Muscle layer of colon (tissue), 2 donors: Measurements from ENCODE around the gene XPO6.

Experiments
- H3K27ac ChIP-seq: one replicate; pipeline ENCODE4 v1.7.0; 2013; ENCODE audit warnings: low read depth, mild to moderate bottlenecking, low read length, moderate library complexity
- H3K27me3 ChIP-seq, 2 donors: one replicate each; pipeline ENCODE4 v1.7.0; 2013; ENCODE audit warnings: low read length in 2 of 2, mild to moderate bottlenecking in 2 of 2; ENCODE audit not compliant: insufficient read depth in 2 of 2, control insufficient read depth in 1 of 2
- H3K36me3 ChIP-seq: one replicate; pipeline ENCODE4 v1.7.0; 2013; ENCODE audit warnings: mild to moderate bottlenecking, low read length; ENCODE audit not compliant: insufficient read depth
- H3K4me1 ChIP-seq: one replicate; pipeline ENCODE4 v1.7.0; 2013; ENCODE audit warnings: mild to moderate bottlenecking, low read length; ENCODE audit not compliant: insufficient read depth
- H3K4me3 ChIP-seq, 2 donors: one replicate each; pipeline ENCODE4 v1.7.0; 2013; ENCODE audit warnings: low read length in 2 of 2, low read depth in 1 of 2, mild to moderate bottlenecking in 1 of 2, moderate library complexity in 1 of 2
- H3K9ac ChIP-seq: one replicate; pipeline ENCODE4 v1.7.0; 2013; ENCODE audit warnings: low read length
- H3K9me3 ChIP-seq: one replicate; pipeline ENCODE4 v1.7.0; 2013; ENCODE audit warnings: mild to moderate bottlenecking, low read length
- donor health status: abdominal sarcoma.
- donor health status: Adenocarcinoma of cecum.

The XPO6 gene

DNA sequence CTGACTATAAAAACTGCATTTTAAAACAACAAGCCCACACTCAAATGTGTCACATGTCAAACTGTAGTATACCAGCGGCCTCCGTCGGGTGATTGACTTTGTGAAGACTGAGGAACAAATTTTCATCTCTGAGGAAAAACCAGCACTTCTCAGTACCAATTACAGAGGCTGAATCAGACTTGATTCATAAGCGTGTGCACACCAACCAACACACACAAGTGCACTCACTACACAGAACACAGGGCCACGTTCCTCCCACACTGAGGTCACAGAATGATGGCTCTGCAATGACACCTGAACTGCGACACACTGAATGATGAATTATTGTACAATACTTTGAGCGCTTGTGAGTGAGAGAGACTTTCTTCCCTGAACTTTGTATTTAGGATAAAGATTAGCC, 29.6 kb downstream of the XPO6 start:
- Histone ChIP-seq H3K36me3 (peaks cover 6% of the 10 kb centered on the region), H3K4me1 (peaks cover 20% of the 10 kb centered on the region), H3K27me3 (no peaks in the 10 kb centered on the region), H3K4me3 (no peak overlapping the region), H3K9me3 (no peaks in the 10 kb centered on the region), H3K27ac (no peak overlapping the region), H3K9ac (no peak overlapping the region)

DNA sequence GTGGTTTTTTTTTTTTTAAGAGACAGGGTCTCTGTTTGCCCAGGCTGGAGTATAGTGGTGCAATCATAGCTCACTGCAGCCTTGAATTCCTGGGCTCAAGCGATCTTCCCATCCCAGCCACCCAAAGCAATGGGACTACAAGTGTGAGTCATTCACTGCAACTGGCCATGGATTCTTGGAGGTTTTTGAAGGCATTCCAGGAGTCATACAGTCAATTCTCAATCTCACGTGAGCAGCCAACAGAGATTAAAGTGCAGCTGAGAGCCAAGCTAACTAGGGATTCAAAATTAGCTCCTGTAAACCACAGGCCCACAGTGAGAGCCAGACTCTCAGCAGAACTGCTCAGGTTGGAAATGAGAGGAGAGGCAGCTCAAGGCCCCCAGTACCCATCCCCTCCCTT, 30.2 kb downstream of the XPO6 start:
- Histone ChIP-seq H3K27me3 (no peaks in the 10 kb centered on the region), H3K9me3 (no peaks in the 10 kb centered on the region), H3K27ac (no peak overlapping the region), H3K36me3 (peaks cover 6% of the 10 kb centered on the region), H3K4me3 (no peak overlapping the region), H3K9ac (no peak overlapping the region), H3K4me1 (peaks cover 20% of the 10 kb centered on the region)

DNA sequence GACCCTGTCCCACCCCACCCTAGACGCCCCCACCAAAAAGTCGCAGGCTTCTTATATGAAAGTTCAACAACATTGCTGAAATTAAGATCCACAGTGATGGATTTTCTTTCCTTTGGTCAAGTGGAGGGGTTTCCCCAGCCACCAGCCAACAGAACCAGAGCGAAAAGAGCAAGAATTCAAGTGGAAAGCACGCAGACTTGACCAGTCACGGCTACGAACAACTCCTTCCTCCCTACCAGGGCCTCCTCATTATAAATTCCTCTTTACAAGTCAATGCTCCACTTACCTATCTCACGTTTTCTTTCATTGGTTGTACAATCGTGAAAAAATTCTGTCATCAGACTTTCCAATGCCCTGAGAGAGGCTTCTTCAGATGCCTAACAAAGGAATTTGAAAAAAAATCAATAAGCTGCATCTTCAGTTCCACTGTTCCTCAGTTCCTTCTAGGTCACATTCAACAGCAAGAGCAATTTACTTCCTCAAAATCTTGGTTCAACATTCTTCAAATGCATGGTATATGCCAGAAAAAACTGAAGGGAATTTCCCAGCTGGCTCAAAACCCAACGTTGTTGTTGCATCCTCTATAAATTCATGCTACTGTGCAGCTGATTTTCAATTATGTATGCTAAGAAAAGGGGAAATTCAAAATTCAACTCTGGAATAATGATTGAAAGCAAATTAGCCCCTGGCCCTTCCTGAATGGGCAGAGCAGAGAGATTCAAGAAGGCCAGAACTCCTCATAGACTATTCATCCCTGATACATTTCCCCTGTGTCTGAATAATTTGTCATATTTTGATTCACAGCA, 30.9 kb downstream of the XPO6 start:
- Histone ChIP-seq H3K4me3 (no peak overlapping the region), H3K9me3 (no peaks in the 10 kb centered on the region), H3K27me3 (no peaks in the 10 kb centered on the region), H3K9ac (no peak overlapping the region), H3K4me1 (peaks cover 20% of the 10 kb centered on the region), H3K36me3 (peaks cover 7% of the 10 kb centered on the region), H3K27ac (no peak overlapping the region)

- no peak overlapping the region for H3K4me3 ChIP-seq
- H3K9me3 ChIP-seq, result no peaks in the 10 kb centered on the region
Observed at GRCh38 chr16:28179354-28179753, 32.4 kb downstream of the XPO6 start.

GRCh38 chr16:28175715-28176114, 36.0 kb downstream of the XPO6 start:
- Histone ChIP-seq H3K36me3 (peaks cover 31% of the 10 kb centered on the region), H3K27ac (no peak overlapping the region), H3K27me3 (no peaks in the 10 kb centered on the region), H3K9me3 (no peaks in the 10 kb centered on the region), H3K4me3 (no peak overlapping the region), H3K4me1 (no peaks in the 10 kb centered on the region), H3K9ac (no peak overlapping the region)

More at GRCh38 chr16:28179354-28179753, 32.4 kb downstream of the XPO6 start:
- Histone ChIP-seq H3K27ac (no peak overlapping the region), H3K4me1 (peaks cover 16% of the 10 kb centered on the region), H3K9ac (no peak overlapping the region), H3K36me3 (peaks cover 19% of the 10 kb centered on the region), H3K27me3 (no peaks in the 10 kb centered on the region)

GRCh38 chr16:28172336-28172735, 39.4 kb downstream of the XPO6 start:
- no peak overlapping the region for H3K9ac ChIP-seq
- no peak overlapping the region for H3K4me3 ChIP-seq
- peaks cover 46% of the 10 kb centered on the region for H3K36me3 ChIP-seq
- no peaks in the 10 kb centered on the region for H3K27me3 ChIP-seq
- no peaks in the 10 kb centered on the region for H3K4me1 ChIP-seq
- no peaks in the 10 kb centered on the region for H3K9me3 ChIP-seq
- no peak overlapping the region for H3K27ac ChIP-seq

DNA sequence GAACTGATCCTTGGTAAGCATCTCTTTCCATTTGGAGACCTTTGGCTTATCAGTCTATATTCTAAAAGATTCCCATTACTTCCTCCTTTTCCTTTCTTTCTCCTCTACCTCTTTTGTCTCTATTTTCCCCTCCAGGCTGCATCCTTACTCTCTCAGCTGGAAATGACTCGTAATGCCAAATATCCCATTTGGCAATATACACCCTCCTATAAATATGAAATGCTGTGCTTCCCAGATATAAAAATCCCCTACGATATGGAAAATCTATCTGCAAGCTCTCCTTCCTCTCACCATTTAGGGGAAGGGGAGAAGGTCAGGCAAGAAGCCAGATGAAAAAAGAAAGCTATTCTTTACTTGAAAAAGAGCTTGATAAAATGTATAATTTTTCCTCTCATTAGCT, 39.9 kb downstream of the XPO6 start:
- H3K27ac ChIP-seq, result no peak overlapping the region
- H3K36me3 ChIP-seq, result peaks cover 50% of the 10 kb centered on the region

GRCh38 chr16:28168991-28169554, 42.7 kb downstream of the XPO6 start:
- Histone ChIP-seq H3K36me3 (peaks cover 49% of the 10 kb centered on the region), H3K4me3 (no peak overlapping the region), H3K9ac (no peak overlapping the region), H3K9me3 (no peaks in the 10 kb centered on the region), H3K27me3 (no peaks in the 10 kb centered on the region), H3K4me1 (no peaks in the 10 kb centered on the region), H3K27ac (no peak overlapping the region)

More for the DNA sequence above, 39.9 kb downstream of the XPO6 start:
- no peak overlapping the region for H3K9ac ChIP-seq
- H3K27me3 ChIP-seq, result no peaks in the 10 kb centered on the region
- H3K4me3 ChIP-seq, result no peak overlapping the region
- H3K9me3 ChIP-seq, result no peaks in the 10 kb centered on the region
- no peaks in the 10 kb centered on the region for H3K4me1 ChIP-seq

GRCh38 chr16:28167730-28168129, 44.0 kb downstream of the XPO6 start:
- Histone ChIP-seq H3K4me1 (no peaks in the 10 kb centered on the region), H3K9me3 (no peaks in the 10 kb centered on the region), H3K4me3 (no peak overlapping the region), H3K36me3 (peaks cover 45% of the 10 kb centered on the region), H3K9ac (no peak overlapping the region), H3K27me3 (no peaks in the 10 kb centered on the region), H3K27ac (no peak overlapping the region)

- Histone ChIP-seq H3K4me3 (no peak overlapping the region), H3K9ac (no peak overlapping the region), H3K4me1 (no peaks in the 10 kb centered on the region), H3K27me3 (no peaks in the 10 kb centered on the region), H3K9me3 (no peaks in the 10 kb centered on the region), H3K27ac (no peak overlapping the region), H3K36me3 (peaks cover 41% of the 10 kb centered on the region)
Observed at GRCh38 chr16:28167221-28167620, 44.5 kb downstream of the XPO6 start.

- Histone ChIP-seq H3K27ac (no peak overlapping the region), H3K4me1 (no peaks in the 10 kb centered on the region), H3K36me3 (peaks cover 40% of the 10 kb centered on the region), H3K9ac (no peak overlapping the region), H3K4me3 (no peak overlapping the region), H3K9me3 (no peaks in the 10 kb centered on the region), H3K27me3 (no peaks in the 10 kb centered on the region)
Observed at GRCh38 chr16:28166394-28167208, 45.2 kb downstream of the XPO6 start.
